ENCODE results near the gene CFAP99. TPM values are rescaled to one million over a fixed set of nuclear protein-coding genes. Genes with fewer than 3 reads are reported as not detected.

The CFAP99 gene
- total and polyA plus RNA-seq, 2 donors from 2014 or later: 1.5 to 1.7 TPM

GRCh38 chr4:2425386-2426068, 6.8 kb downstream of the CFAP99 start:
- Histone ChIP-seq H3K4me1 (ENCODE audit: control insufficient read depth in 2 of 3, insufficient read depth in 2 of 3, low read depth in 1 of 3, low read length in 3 of 3) (no peaks in the 10 kb centered on the region), H3K9ac (ENCODE audit: low read length in 3 of 3) (no peak overlapping the region), H3K27ac (ENCODE audit: low read depth in 2 of 2, low read length in 2 of 2) (no peak overlapping the region), H3K36me3 (ENCODE audit: control insufficient read depth in 2 of 3, insufficient read depth in 3 of 3, low read length in 3 of 3) (no peaks in the 10 kb centered on the region), H3K9me3 (ENCODE audit: control insufficient read depth in 2 of 3, insufficient read depth in 1 of 3, low read length in 3 of 3) (no peaks in the 10 kb centered on the region), H3K4me3 (ENCODE audit: low read length in 3 of 3) (no peak overlapping the region), H3K27me3 (ENCODE audit: control insufficient read depth, insufficient read depth, low read length) (no peaks in the 10 kb centered on the region)
- DNase-seq: peak in 1 of 5 donors; percentile 60
- no peak for FAIRE-seq
- no peak for TF ChIP-seq CTCF (IDR thresholded peaks at IDR 0.05; ENCODE audit: borderline replicate concordance, extremely low read depth, insufficient read depth)
- intact Hi-C loops (cut with DNase I): no loop called here

GRCh38 chr4:2426069-2426397, 7.3 kb downstream of the CFAP99 start:
- intact Hi-C loops (cut with DNase I): no loop called here
- DNase-seq: peak in 1 of 5 donors; percentile 64

GRCh38 chr4:2426711-2427275, 8.0 kb downstream of the CFAP99 start:
- DNase-seq: peak in 1 of 5 donors; percentile 49
- TF ChIP-seq CTCF (IDR thresholded peaks at IDR 0.05; ENCODE audit: borderline replicate concordance, extremely low read depth, insufficient read depth): no peak
- intact Hi-C loops (cut with DNase I): no loop called here

More at GRCh38 chr4:2426069-2426397, 7.3 kb downstream of the CFAP99 start:
- no peak overlapping the region for H3K27ac ChIP-seq (ENCODE audit: low read depth in 2 of 2, low read length in 2 of 2)
- no peak for FAIRE-seq
- no peaks in the 10 kb centered on the region for H3K9me3 ChIP-seq (ENCODE audit: control insufficient read depth in 2 of 3, insufficient read depth in 1 of 3, low read length in 3 of 3)
- H3K4me3 ChIP-seq (ENCODE audit: low read length in 3 of 3): no peak overlapping the region
- no peak for TF ChIP-seq CTCF (IDR thresholded peaks at IDR 0.05; ENCODE audit: borderline replicate concordance, extremely low read depth, insufficient read depth)
- H3K9ac ChIP-seq (ENCODE audit: low read length in 3 of 3): no peak overlapping the region
- no peaks in the 10 kb centered on the region for H3K4me1 ChIP-seq (ENCODE audit: control insufficient read depth in 2 of 3, insufficient read depth in 2 of 3, low read depth in 1 of 3, low read length in 3 of 3)
- H3K36me3 ChIP-seq (ENCODE audit: control insufficient read depth in 2 of 3, insufficient read depth in 3 of 3, low read length in 3 of 3): no peaks in the 10 kb centered on the region
- H3K27me3 ChIP-seq (ENCODE audit: control insufficient read depth, insufficient read depth, low read length): no peaks in the 10 kb centered on the region

More at GRCh38 chr4:2426711-2427275, 8.0 kb downstream of the CFAP99 start:
- FAIRE-seq: no peak
- Histone ChIP-seq H3K4me1 (ENCODE audit: control insufficient read depth in 2 of 3, insufficient read depth in 2 of 3, low read depth in 1 of 3, low read length in 3 of 3) (no peaks in the 10 kb centered on the region), H3K4me3 (ENCODE audit: low read length in 3 of 3) (no peak overlapping the region), H3K9me3 (ENCODE audit: control insufficient read depth in 2 of 3, insufficient read depth in 1 of 3, low read length in 3 of 3) (no peaks in the 10 kb centered on the region), H3K9ac (ENCODE audit: low read length in 3 of 3) (no peak overlapping the region), H3K36me3 (ENCODE audit: control insufficient read depth in 2 of 3, insufficient read depth in 3 of 3, low read length in 3 of 3) (no peaks in the 10 kb centered on the region), H3K27ac (ENCODE audit: low read depth in 2 of 2, low read length in 2 of 2) (no peak overlapping the region), H3K27me3 (ENCODE audit: control insufficient read depth, insufficient read depth, low read length) (no peaks in the 10 kb centered on the region)
